ENCODE data around the gene TMC2. TPM values are rescaled to one million over a fixed set of nuclear protein-coding genes. Genes with fewer than 3 reads are reported as not detected.

The TMC2 gene
- polyA plus RNA-seq, 1 of the 3 experiments (the other 2 are of a cell fraction): not detected

DNA sequence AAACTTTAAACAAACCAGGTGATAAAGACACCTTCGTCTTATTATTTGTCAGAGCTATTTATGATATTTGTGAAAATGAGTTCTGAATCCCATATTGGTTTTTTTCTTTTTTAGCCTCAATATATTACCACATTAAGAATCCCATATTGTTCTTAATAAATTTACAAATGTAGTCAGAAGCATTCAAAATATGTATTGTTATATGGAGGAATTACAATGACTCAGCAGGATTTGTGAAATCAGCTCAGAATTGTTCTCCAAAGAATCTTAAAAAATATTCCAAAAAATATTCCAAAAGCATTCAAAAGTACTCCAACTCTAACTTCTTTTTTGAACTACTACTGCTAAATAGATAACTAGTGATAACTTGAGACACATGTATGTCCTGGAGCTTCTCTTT, 21.2 kb upstream of the TMC2 start:
- DNase-seq: no peak
- WGBS (ENCODE audit: low lambda C conversion rate): 89% methylated on average over 1 of the region's 1 CpG
- H3K27me3 ChIP-seq (ENCODE audit: insufficient read depth): no peaks in the 10 kb centered on the region
- no peak overlapping the region for H3K9ac ChIP-seq
- H3K36me3 ChIP-seq (replicated peaks in 1 of 2; ENCODE audit: control insufficient read depth in 1 of 2, insufficient read depth in 2 of 2, low read length in 1 of 2): no peaks in the 10 kb centered on the region
- no peaks in the 10 kb centered on the region for H3F3A ChIP-seq (replicated peaks; ENCODE audit: insufficient read depth)
- no peaks in the 10 kb centered on the region for H3K9me3 ChIP-seq
- no peaks in the 10 kb centered on the region for H4K20me1 ChIP-seq (ENCODE audit: insufficient read depth)
- 0 out of 4 replicates have a peak, but pooled peaks cover 0 to 5% of the 10 kb centered on the region in 2 experiments for H3K4me1 ChIP-seq (ENCODE audit: control insufficient read depth in 1 of 2, insufficient read depth in 2 of 2, low read depth in 1 of 2, low read length in 1 of 2)
- POLR2A ChIA-PET: interaction anchor here (1.1 kb wide), 1 partner anchor 137 kb away, joined by 4 read pairs; no protein-coding TSS in a partner anchor
- no peak overlapping the region for H3K27ac ChIP-seq (ENCODE audit: low read depth in 2 of 2, low read length in 1 of 2)
- H2AFZ ChIP-seq (ENCODE audit: low read depth): no peak overlapping the region
- H3K4me2 ChIP-seq: no peak overlapping the region
- H3K79me2 ChIP-seq (ENCODE audit: insufficient read depth): no peaks in the 10 kb centered on the region
- no peaks in the 10 kb centered on the region for H3K9me2 ChIP-seq
- CTCF ChIA-PET: interaction anchor here (4.7 kb wide), 1 partner anchor 8 kb away, joined by 45 read pairs; no protein-coding TSS in a partner anchor
- no peak for TF ChIP-seq TAF1 (IDR thresholded peaks at IDR 0.05; ENCODE audit: borderline replicate concordance, low read depth, low read length)
- TF ChIP-seq CHD2 (IDR thresholded peaks at IDR 0.05; ENCODE audit: low read length, partially characterized antibody): no peak
- TF ChIP-seq TEAD4 (IDR thresholded peaks at IDR 0.05; ENCODE audit: borderline replicate concordance, insufficient read depth): no peak
- no peak for TF ChIP-seq RCOR1 (IDR thresholded peaks at IDR 0.05; ENCODE audit: low read length)
- no peak for TF ChIP-seq RFX5 (IDR thresholded peaks at IDR 0.05; ENCODE audit: low read length)
- TF ChIP-seq, protein P1, sequence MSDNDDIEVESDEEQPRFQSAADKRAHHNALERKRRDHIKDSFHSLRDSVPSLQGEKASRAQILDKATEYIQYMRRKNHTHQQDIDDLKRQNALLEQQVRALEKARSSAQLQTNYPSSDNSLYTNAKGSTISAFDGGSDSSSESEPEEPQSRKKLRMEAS (IDR thresholded peaks at IDR 0.05; ENCODE audit: low read depth): no peak
- TF ChIP-seq, protein P2, sequence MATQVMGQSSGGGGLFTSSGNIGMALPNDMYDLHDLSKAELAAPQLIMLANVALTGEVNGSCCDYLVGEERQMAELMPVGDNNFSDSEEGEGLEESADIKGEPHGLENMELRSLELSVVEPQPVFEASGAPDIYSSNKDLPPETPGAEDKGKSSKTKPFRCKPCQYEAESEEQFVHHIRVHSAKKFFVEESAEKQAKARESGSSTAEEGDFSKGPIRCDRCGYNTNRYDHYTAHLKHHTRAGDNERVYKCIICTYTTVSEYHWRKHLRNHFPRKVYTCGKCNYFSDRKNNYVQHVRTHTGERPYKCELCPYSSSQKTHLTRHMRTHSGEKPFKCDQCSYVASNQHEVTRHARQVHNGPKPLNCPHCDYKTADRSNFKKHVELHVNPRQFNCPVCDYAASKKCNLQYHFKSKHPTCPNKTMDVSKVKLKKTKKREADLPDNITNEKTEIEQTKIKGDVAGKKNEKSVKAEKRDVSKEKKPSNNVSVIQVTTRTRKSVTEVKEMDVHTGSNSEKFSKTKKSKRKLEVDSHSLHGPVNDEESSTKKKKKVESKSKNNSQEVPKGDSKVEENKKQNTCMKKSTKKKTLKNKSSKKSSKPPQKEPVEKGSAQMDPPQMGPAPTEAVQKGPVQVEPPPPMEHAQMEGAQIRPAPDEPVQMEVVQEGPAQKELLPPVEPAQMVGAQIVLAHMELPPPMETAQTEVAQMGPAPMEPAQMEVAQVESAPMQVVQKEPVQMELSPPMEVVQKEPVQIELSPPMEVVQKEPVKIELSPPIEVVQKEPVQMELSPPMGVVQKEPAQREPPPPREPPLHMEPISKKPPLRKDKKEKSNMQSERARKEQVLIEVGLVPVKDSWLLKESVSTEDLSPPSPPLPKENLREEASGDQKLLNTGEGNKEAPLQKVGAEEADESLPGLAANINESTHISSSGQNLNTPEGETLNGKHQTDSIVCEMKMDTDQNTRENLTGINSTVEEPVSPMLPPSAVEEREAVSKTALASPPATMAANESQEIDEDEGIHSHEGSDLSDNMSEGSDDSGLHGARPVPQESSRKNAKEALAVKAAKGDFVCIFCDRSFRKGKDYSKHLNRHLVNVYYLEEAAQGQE (IDR thresholded peaks at IDR 0.05; ENCODE audit: low read depth, low read length): no peak
- no peak for TF ChIP-seq RAD21 (IDR thresholded peaks at IDR 0.05; ENCODE audit: low read length)
- no peak for TF ChIP-seq EP300 (IDR thresholded peaks at IDR 0.05; ENCODE audit: borderline replicate concordance in 1 of 2, low read depth in 1 of 2, low read length in 1 of 2)
- no peak for TF ChIP-seq RXRA (IDR thresholded peaks at IDR 0.05; ENCODE audit: borderline replicate concordance, low read depth)
- no peak for TF ChIP-seq ELF1 (IDR thresholded peaks at IDR 0.05)
- TF ChIP-seq, protein P3, sequence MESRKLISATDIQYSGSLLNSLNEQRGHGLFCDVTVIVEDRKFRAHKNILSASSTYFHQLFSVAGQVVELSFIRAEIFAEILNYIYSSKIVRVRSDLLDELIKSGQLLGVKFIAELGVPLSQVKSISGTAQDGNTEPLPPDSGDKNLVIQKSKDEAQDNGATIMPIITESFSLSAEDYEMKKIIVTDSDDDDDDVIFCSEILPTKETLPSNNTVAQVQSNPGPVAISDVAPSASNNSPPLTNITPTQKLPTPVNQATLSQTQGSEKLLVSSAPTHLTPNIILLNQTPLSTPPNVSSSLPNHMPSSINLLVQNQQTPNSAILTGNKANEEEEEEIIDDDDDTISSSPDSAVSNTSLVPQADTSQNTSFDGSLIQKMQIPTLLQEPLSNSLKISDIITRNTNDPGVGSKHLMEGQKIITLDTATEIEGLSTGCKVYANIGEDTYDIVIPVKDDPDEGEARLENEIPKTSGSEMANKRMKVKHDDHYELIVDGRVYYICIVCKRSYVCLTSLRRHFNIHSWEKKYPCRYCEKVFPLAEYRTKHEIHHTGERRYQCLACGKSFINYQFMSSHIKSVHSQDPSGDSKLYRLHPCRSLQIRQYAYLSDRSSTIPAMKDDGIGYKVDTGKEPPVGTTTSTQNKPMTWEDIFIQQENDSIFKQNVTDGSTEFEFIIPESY (IDR thresholded peaks at IDR 0.05; ENCODE audit: borderline replicate concordance, low read depth): no peak
- no peak overlapping the region for H3K4me3 ChIP-seq (ENCODE audit: low read depth in 2 of 2, low read length in 1 of 2)
